ENCODE data around the gene SFRP2. TPM values are rescaled to one million over a fixed set of nuclear protein-coding genes. Genes with fewer than 3 reads are reported as not detected.
A peak's percentile ranks its signal among the peaks of the same experiment; 100 is the strongest.

SFRP2 gene
- total RNA-seq, 1 donor = not detected

GRCh38 chr4:153735906-153736461 lies 52.9 kb downstream of the SFRP2 start:
- TF ChIP-seq, protein P1, sequence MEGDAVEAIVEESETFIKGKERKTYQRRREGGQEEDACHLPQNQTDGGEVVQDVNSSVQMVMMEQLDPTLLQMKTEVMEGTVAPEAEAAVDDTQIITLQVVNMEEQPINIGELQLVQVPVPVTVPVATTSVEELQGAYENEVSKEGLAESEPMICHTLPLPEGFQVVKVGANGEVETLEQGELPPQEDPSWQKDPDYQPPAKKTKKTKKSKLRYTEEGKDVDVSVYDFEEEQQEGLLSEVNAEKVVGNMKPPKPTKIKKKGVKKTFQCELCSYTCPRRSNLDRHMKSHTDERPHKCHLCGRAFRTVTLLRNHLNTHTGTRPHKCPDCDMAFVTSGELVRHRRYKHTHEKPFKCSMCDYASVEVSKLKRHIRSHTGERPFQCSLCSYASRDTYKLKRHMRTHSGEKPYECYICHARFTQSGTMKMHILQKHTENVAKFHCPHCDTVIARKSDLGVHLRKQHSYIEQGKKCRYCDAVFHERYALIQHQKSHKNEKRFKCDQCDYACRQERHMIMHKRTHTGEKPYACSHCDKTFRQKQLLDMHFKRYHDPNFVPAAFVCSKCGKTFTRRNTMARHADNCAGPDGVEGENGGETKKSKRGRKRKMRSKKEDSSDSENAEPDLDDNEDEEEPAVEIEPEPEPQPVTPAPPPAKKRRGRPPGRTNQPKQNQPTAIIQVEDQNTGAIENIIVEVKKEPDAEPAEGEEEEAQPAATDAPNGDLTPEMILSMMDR (IDR thresholded peaks at IDR 0.05; ENCODE audit: insufficient read depth, low read depth, low read length) = no peak
- no peak overlapping the region for H3K4me3 ChIP-seq (ENCODE audit: low read depth, low read length)
- no peak for DNase-seq (ENCODE audit: low read depth)

DNA sequence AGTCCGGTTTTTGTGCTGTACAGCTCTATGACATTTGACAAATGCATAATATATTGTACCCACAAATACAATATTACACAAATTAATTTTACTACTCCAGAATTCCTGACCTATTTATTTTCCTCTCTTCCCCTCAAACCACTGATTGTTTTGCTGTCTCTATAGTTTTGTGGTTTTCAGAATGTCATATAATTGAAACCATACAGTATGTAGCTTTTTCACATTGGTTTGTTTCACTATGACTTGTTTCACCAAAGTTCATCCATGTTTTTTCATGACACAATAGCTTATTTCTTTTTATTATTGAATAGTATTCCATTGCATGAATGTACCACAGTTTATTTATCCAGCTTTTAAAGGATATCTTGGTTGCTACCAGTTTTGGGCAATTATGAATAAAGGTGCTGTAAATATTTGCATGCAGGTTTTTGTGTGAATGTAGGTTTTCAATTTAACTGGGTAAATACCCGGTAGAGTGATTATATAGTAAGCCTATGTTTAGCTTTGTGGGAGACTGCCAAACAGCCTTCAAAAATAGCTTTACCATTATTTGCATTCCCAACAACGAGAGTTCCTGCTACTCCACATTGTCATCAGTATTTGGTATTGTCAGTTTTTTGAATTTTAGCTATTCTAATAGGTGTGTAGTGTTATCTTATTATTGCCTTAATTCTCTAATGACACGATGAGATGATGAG lies 55.0 kb downstream of the SFRP2 start:
- no peak overlapping the region for H3K4me3 ChIP-seq (ENCODE audit: low read depth, low read length)
- TF ChIP-seq, protein P1 (IDR thresholded peaks at IDR 0.05; ENCODE audit: insufficient read depth, low read depth, low read length) = no peak
- DNase-seq (ENCODE audit: low read depth) = no peak

DNA sequence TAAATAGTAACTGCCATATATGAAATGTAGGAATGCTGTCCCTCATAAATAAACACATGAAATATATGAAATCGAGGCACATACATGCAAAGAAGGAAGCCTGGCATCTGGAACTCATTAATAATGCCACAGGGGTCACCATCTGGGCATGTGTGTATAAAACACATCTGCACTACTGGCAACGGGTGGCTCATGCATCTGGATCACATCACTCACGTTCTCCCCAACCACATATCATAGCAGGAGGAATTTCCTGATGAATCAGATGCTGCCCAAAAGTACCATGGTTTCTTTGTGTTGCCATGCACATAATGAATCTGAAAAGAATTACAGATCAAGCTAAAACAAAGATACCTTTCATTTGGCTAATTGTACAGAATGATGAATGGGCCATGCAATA lies 57.6 kb downstream of the SFRP2 start:
- TF ChIP-seq, protein P1 (IDR thresholded peaks at IDR 0.05; ENCODE audit: insufficient read depth, low read depth, low read length) = no peak

More for the DNA sequence above, 57.6 kb downstream of the SFRP2 start:
- no peak overlapping the region for H3K4me3 ChIP-seq (ENCODE audit: low read depth, low read length)
- DNase-seq (ENCODE audit: low read depth) = peak; percentile 52

Other genes with a start within 250 kb of the SFRP2 start
- gene TLR2, start 104.8 kb downstream of the SFRP2 start, total RNA-seq = under 0.01 and 0.32 TPM in 2 replicates
- gene RNF175, start 29.1 kb downstream of the SFRP2 start, total RNA-seq = not detected in 2 replicates